HG02973 (cell line): ENCODE measurements around the gene VTN.

Source experiments
- ATAC-seq: cut with Tn5 transposase; IDR thresholded peaks from one replicate; pipeline ENCODE4 v1.9.1; 2021; ENCODE audit warnings: moderate library complexity; ENCODE audit not compliant: unreplicated experiment

VTN gene

GRCh38 chr17:28370035-28370743, at the start of gene VTN:
Gene VTN (minus strand): TSS chr17:28370307. CDS start chr17:28370203, 104 bp downstream.
- no peak for ATAC-seq

- ATAC-seq = peak; percentile 56
Measured at GRCh38 chr17:28416703-28417311, 46.7 kb upstream of the VTN start.

- no peak for ATAC-seq
Measured at GRCh38 chr17:28415886-28416285, 45.8 kb upstream of the VTN start.

GRCh38 chr17:28413804-28414203, 43.7 kb upstream of the VTN start:
- no peak for ATAC-seq

GRCh38 chr17:28412099-28412498, 42.0 kb upstream of the VTN start:
- no peak for ATAC-seq

- no peak for ATAC-seq
Measured at GRCh38 chr17:28407974-28408306, 37.8 kb upstream of the VTN start.

- no peak for ATAC-seq
Measured at GRCh38 chr17:28407130-28407973, 37.2 kb upstream of the VTN start.

- no peak for ATAC-seq
Measured at GRCh38 chr17:28406473-28406814, 36.3 kb upstream of the VTN start.

GRCh38 chr17:28405632-28406472, 35.7 kb upstream of the VTN start, which contains the start of gene SLC46A1:
Gene SLC46A1 (minus strand): TSS chr17:28406212. CDS start chr17:28406114, 98 bp downstream.
- ATAC-seq = no peak

GRCh38 chr17:28404812-28405570, 34.9 kb upstream of the VTN start:
- ATAC-seq = no peak

GRCh38 chr17:28404461-28404811, 34.3 kb upstream of the VTN start:
- no peak for ATAC-seq

- ATAC-seq = no peak
Measured at GRCh38 chr17:28404007-28404406, 33.9 kb upstream of the VTN start.

- no peak for ATAC-seq
Measured at GRCh38 chr17:28402844-28403243, 32.7 kb upstream of the VTN start.

GRCh38 chr17:28402224-28402630, 32.1 kb upstream of the VTN start:
- no peak for ATAC-seq

GRCh38 chr17:28399808-28400207, 29.7 kb upstream of the VTN start:
- no peak for ATAC-seq

GRCh38 chr17:28398280-28398981, 28.3 kb upstream of the VTN start:
- no peak for ATAC-seq

- no peak for ATAC-seq
Measured at GRCh38 chr17:28397687-28398279, 27.7 kb upstream of the VTN start.

GRCh38 chr17:28397275-28397674, 27.2 kb upstream of the VTN start:
- ATAC-seq = no peak

- ATAC-seq = no peak
Measured at GRCh38 chr17:28396635-28397239, 26.6 kb upstream of the VTN start.
